GM15510 (cell line): ENCODE results near the gene MCHR2.

Experiments used
- POLR2A ChIP-seq: IDR thresholded peaks from 3 replicates; pipeline ENCODE4 v1.6.1; 2011; ENCODE audit warnings: borderline replicate concordance; ENCODE audit not compliant: insufficient read length; ENCODE audit errors: extremely low read depth

The MCHR2 gene, protein sequence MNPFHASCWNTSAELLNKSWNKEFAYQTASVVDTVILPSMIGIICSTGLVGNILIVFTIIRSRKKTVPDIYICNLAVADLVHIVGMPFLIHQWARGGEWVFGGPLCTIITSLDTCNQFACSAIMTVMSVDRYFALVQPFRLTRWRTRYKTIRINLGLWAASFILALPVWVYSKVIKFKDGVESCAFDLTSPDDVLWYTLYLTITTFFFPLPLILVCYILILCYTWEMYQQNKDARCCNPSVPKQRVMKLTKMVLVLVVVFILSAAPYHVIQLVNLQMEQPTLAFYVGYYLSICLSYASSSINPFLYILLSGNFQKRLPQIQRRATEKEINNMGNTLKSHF

DNA sequence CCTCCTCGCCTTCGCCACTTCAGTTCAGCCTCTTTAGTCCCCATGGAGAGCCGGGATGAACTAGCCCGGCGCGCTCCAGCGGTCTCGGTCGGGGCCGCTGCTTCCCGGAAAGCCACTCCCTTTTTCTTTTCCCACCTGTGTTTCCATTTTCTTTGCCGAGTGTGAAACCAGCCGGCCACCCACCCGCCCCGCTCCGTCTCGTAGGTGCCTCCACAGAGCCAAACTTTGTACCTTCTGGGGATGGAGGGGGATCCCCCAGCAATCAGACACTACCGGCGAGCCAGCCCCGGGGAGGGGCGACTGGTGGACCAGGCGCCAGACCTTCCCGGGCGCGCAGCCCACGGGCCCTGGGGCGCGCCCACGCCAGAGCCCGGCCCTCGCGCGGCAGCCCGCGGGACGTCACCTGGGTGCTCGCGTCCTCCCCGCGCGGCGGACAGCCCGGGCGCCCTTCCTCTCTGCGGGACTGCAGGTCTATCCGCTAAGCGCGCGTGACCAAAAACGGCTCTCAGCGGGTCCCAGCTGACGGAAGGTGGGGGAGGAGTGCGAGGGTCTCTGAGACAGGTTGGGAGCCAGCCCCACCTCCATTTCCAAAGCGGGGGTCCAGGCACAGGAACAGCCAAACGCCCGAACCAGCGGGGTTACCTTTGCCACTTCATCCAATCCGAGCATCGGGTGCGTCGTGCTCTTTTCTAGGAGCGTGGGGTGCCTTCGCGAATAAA, at the start of gene MCHR2:
Gene MCHR2, minus strand, starts transcription at position 691 of the 719 bp plus-strand sequence. CDS start 38,076 bp downstream, outside the sequence.
- no peak for TF ChIP-seq POLR2A

DNA sequence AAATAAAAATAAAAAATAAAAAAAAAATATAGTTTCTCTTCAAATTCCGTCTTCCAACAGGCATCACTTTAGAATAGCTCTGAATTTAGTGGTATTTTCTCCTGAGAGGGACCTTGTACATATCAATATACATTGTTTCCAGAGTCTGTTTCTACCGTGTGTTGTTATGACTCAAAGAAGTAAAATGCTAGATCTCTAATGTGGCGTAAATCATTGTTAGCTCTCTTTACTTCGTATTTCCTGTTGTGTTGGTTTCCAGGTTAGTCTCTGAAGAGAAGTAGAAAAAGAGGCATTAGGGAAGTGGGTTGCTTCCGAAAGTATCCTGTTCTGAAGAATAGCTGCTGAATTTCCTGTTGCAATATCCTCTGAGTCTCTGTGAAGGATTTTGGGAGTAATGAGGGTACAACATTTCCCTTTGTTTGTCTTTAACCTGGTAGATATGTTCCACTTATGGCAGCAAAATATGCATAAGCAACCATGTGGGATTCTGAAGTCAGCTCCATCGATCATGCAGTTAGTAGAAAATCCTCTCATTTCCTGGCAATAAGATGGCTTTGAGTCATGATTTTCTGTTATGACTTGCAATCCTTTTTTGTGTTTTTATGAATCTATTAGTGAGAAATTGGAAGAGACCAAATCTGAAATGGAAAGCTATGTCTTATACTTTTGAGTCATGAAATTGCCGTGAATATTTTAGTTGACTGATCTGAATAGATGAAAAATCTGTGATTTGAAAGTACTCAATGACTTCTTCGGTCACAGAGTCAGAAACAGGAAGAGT, 42.0 kb upstream of the MCHR2 start:
- no peak for TF ChIP-seq POLR2A

DNA sequence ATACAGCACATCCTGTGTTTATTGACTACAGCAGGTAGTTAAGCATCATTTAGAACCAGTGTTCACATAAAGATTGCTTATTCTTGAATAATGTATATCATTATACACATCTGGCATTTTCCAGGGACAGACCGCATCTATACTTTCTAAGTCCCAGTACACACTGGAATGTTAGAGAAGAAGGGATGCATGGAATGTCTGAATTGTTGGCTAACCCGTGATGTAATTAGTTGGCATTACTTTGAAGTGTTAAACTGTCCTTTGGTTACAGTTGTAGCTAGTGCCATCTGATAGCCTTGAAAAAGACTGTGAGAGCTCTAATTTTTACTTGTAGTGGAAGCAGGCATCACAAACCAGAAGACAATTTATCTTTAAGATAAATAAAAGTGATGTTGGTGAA, 29.8 kb upstream of the MCHR2 start:
- no peak for TF ChIP-seq POLR2A

DNA sequence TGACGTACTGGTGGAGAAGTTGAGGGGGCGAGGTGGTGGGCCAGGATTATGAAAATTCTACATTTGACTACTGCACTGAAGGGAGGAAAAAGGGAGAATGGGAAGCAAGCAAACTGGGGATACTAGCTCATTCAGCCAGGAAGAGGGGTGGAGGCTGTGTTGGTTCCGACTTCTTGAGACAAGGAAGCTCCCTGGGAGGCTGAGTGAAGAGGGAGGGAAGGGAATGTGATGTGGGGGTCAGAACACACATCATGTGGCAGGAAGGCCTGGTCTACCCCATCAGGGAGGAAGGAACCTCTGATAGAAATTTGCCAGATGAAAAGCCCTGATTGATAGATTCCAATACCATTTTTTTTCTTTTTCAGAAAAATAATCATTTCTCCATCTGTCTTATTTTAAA, 28.8 kb upstream of the MCHR2 start:
- TF ChIP-seq POLR2A = no peak

DNA sequence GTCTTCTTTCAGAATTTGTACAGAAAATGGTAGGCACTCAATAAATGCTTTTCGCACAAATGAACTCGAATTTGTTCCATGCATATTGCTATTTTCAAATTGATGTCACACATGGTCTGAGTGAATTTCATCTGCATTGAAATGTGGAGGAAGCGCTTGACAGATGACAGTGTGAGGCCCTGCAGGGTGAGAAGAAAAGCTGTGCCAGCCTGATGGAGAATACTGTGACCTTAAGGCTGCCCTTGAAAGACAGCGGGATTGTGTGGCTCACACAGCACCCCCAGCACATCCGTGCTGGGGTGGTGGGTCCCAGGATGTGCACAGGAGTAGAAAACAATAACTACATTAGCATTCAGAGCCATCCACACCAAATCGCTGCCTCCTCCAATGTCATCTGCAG, 14.8 kb upstream of the MCHR2 start:
- no peak for TF ChIP-seq POLR2A

DNA sequence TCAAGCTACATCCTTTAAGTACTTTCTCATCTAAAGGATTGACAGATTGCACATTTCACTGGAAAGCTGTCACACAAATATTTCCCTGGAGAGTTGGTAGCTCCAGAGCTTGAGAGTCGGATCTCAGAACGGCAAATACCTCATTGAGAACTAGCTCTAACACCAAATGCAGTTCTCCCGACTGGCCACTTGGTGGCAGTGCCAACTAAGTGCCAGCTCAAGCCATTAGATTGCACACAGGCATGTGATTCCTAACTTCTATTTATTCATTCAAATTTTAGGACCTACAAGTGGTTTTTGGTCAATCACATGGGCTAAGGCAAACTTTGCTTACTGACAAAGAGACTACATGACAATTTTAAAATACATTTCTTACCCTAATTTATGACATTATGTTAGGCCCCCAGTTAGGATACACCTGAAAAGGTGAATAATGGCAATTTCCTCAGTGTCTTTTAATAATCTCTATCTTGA, 7.9 kb upstream of the MCHR2 start:
- TF ChIP-seq POLR2A = no peak

DNA sequence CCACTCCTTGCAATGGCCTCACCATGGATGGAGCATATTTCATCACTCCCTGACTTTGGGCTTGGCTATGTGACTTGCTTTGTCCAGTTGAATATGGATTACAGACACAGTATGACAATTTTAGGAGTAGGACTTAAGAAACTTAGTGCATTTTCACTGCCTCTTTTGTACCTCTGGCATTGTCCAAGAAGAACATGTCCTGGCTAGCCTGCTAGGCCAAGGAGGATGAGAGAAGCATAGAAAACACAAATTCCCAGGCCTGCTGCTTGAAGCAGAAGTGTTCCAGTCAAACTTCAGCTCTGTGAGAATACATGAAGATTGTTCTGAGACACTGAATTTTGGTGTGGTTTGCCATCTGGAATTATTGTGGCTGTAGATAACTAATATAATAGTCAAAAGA, 3.1 kb upstream of the MCHR2 start:
- TF ChIP-seq POLR2A = no peak

DNA sequence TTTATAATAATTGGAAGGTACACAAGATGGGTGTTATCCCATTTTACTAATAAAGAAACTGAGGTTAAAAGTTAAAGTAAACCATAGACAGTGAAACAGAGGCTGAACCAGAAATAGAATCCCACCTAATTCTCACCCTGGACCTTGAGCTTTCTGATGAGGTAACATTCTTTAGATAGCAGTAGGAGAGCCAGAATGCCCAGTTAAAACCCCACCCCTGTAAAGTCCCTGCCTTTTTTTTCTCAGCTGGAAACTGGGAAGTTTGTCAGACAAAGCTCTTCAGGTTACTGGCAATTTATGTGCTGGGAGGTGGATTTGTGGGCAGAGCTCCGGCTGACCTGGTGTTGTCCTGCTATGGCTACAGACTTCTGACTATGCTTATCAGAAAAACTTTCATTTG, 1.9 kb upstream of the MCHR2 start:
- TF ChIP-seq POLR2A = no peak

DNA sequence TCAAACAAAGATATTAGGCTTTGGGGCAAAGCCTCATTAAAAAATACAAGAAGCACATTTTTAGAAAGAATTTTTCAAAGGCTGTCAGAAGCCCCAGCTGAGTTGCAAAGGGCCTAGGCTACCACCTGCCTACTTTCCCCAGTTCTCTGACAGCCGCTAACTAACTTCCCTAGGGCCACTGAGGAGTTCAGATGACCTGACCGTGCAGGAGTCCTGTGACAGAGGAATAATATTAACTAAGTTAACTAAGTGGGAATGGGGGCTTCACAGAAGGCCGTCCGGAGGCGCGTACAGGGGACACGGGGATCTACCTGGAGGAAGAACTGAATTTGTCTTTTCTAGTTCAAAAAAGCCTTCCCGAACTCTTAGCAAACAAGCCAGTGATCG, 884 bp downstream of the MCHR2 start:
- no peak for TF ChIP-seq POLR2A

DNA sequence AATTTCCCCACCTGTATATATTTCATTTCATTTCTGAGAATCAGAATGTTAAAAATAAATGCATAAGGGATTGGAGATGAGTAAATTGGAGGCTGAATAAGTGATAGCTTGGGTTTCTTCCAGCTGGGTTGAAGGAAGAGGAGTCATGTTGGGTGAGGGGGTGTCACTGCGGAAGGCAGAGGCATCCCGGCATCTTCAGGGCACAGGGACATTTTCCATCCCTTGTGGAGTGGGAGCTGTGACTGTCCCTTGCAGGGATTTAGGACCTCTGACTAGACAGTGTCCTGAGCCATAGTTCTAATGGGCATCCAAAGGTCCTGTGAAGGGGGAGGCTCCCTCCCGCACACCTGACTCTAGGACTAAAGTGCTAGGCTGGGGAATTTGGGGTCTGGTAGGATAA, 2.1 kb downstream of the MCHR2 start:
- TF ChIP-seq POLR2A = no peak

DNA sequence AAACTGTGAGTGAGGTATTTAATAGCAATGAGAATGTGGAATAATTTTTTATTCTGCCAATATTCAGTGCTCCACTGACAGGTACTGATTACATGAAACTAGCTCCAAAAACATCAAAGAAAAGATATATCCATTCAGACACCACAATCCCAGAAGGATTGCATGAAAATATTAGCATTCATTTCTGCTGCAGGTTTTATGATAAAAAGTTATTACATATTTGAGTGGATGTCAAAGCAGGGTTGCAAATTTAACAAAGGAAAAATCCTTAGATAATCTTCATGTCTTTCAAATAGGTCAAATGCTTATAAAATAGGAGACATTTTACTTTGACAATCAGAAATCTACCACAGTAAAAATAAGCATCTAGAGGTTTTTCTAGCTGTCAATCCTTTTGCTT, 13.3 kb downstream of the MCHR2 start:
- TF ChIP-seq POLR2A = no peak

DNA sequence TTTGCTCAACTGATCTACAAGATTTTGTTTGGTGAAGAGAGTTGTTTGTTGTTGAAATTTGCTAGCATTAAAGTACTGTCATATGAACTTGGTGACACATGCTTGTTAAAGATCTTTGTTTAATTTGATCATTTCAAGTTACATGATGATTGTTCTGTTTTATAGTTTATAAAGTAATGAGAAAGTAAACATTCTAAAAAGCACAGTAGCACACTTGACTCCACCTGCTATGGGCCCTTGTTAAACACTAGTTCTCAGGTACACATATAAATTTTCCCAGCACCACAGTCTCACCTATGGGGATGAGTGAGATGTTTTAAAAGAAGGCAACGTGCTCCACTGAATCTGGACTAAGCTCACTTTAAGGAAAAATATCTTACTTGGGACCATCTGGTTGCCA, 14.1 kb downstream of the MCHR2 start:
- TF ChIP-seq POLR2A = no peak

DNA sequence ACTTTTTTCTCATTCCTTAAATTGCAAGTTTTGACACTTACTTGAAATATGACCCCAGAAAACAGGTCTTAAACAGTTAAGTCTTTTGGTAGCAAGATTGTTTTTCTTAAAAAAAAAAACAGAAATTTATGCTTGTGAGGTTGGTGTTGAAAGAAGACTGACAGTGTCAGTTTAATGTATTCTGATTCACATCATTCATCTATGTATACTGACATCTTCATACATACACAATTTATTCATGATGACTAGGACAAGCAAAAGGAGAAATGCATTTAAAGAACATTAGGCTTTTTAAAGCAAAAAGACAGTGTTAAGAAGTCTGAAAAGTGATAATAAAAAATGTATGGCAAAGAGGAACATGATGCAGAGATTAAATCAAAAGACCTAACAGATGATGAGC, 27.0 kb downstream of the MCHR2 start:
- no peak for TF ChIP-seq POLR2A

DNA sequence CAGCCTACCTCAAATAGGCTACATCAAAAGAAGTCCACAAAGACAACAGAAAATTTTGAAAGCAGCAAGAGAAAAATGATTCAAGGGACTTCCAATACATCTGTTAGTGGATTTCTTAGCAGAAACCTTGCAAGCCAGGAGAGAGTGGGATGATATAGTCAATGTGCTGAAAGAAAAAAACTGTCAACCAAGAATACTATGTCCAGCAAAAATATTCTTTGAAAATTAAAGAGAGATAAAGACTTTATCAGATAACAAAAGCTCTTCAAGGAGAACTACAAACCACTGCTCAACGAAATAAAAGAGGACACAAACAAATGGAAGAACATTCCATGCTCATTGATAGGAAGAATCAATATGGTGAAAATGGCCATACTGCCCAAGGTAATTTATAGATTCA, 34.0 kb downstream of the MCHR2 start:
- TF ChIP-seq POLR2A = no peak
